ENCODE data around the gene GCNT2. TPM values are rescaled to one million over a fixed set of nuclear protein-coding genes. Genes with fewer than 3 reads are reported as not detected.

GCNT2 gene
- total RNA-seq, 6 experiments from 2014 or later: 6.6 to 10.5 (median 9.3) TPM

GRCh38 chr6:10589983-10590382 lies 68.8 kb downstream of the GCNT2 start:
- intact Hi-C loops (cut with DNase I): no loop called here
- no peak overlapping the region for H3K27ac ChIP-seq
- ATAC-seq (no peak), DNase-seq (no peak)
- no peaks in the 10 kb centered on the region for H3K27me3 ChIP-seq
- H3K9me3 ChIP-seq: no peaks in the 10 kb centered on the region
- TF ChIP-seq, protein P1, sequence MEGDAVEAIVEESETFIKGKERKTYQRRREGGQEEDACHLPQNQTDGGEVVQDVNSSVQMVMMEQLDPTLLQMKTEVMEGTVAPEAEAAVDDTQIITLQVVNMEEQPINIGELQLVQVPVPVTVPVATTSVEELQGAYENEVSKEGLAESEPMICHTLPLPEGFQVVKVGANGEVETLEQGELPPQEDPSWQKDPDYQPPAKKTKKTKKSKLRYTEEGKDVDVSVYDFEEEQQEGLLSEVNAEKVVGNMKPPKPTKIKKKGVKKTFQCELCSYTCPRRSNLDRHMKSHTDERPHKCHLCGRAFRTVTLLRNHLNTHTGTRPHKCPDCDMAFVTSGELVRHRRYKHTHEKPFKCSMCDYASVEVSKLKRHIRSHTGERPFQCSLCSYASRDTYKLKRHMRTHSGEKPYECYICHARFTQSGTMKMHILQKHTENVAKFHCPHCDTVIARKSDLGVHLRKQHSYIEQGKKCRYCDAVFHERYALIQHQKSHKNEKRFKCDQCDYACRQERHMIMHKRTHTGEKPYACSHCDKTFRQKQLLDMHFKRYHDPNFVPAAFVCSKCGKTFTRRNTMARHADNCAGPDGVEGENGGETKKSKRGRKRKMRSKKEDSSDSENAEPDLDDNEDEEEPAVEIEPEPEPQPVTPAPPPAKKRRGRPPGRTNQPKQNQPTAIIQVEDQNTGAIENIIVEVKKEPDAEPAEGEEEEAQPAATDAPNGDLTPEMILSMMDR (IDR thresholded peaks at IDR 0.05): no peak
- TF ChIP-seq POLR2A (IDR thresholded peaks at IDR 0.05): no peak
- WGBS (ENCODE audit: insufficient coverage, low coverage, low lambda C conversion rate, missing lambda C conversion rate): 96% methylated on average over 3 of the region's 3 CpGs
- H3K4me1 ChIP-seq: no peaks in the 10 kb centered on the region
- no peaks in the 10 kb centered on the region for H3K36me3 ChIP-seq
- H3K4me3 ChIP-seq: no peak overlapping the region

GRCh38 chr6:10591422-10592160 lies 70.4 kb downstream of the GCNT2 start:
- WGBS (ENCODE audit: insufficient coverage, low coverage, low lambda C conversion rate, missing lambda C conversion rate): 76% methylated on average over 13 of the region's 14 CpGs
- intact Hi-C loops (cut with DNase I): no loop called here
- no peak for ATAC-seq
- no peak for DNase-seq
- no peaks in the 10 kb centered on the region for H3K9me3 ChIP-seq
- H3K27me3 ChIP-seq: no peaks in the 10 kb centered on the region
- H3K4me1 ChIP-seq: no peaks in the 10 kb centered on the region
- no peak overlapping the region for H3K4me3 ChIP-seq
- TF ChIP-seq POLR2A (IDR thresholded peaks at IDR 0.05): no peak
- TF ChIP-seq, protein P1 (IDR thresholded peaks at IDR 0.05): no peak
- H3K27ac ChIP-seq: no peak overlapping the region
- no peaks in the 10 kb centered on the region for H3K36me3 ChIP-seq

GRCh38 chr6:10595731-10596664 lies 74.8 kb downstream of the GCNT2 start:
- Histone ChIP-seq H3K36me3 (no peaks in the 10 kb centered on the region), H3K4me3 (no peak overlapping the region), H3K9me3 (no peaks in the 10 kb centered on the region), H3K27ac (no peak overlapping the region), H3K4me1 (peaks cover 0 to 8% (median 0%) of the 10 kb centered on the region in 4 donors), H3K27me3 (no peaks in the 10 kb centered on the region)
- ATAC-seq (no peak), DNase-seq (no peak)
- TF ChIP-seq, protein P1 (IDR thresholded peaks at IDR 0.05): no peak
- intact Hi-C loops (cut with DNase I): no loop called here
- WGBS (ENCODE audit: insufficient coverage, low coverage, low lambda C conversion rate, missing lambda C conversion rate): 79% methylated on average over 11 of the region's 11 CpGs

GRCh38 chr6:10597499-10598001 lies 76.4 kb downstream of the GCNT2 start:
- DNase-seq: no peak
- TF ChIP-seq, protein P1 (IDR thresholded peaks at IDR 0.05): no peak
- no peak for TF ChIP-seq POLR2A (IDR thresholded peaks at IDR 0.05)
- no peaks in the 10 kb centered on the region for H3K9me3 ChIP-seq
- no peak overlapping the region for H3K4me3 ChIP-seq
- peak; percentile 42 to 56 (median 44) for ATAC-seq
- H3K36me3 ChIP-seq: no peaks in the 10 kb centered on the region
- no peaks in the 10 kb centered on the region for H3K27me3 ChIP-seq
- intact Hi-C loops (cut with DNase I): no loop called here
- WGBS (ENCODE audit: insufficient coverage, low coverage, low lambda C conversion rate, missing lambda C conversion rate): 37% methylated on average over 5 of the region's 5 CpGs
- peaks cover 0 to 15% (median under 1%) of the 10 kb centered on the region in 4 donors for H3K4me1 ChIP-seq
- no peak overlapping the region for H3K27ac ChIP-seq
